GM19324 (cell line): ENCODE measurements around the gene PRPF19.

Experiments used
- ATAC-seq: cut with Tn5 transposase; IDR thresholded peaks from one replicate; pipeline ENCODE4 v1.9.1; 2021; ENCODE audit warnings: mild to moderate bottlenecking, moderate library complexity; ENCODE audit not compliant: unreplicated experiment, low FRiP score

Gene PRPF19

GRCh38 chr11:60876168-60876485, 30.3 kb downstream of the PRPF19 start:
- ATAC-seq: no peak

DNA sequence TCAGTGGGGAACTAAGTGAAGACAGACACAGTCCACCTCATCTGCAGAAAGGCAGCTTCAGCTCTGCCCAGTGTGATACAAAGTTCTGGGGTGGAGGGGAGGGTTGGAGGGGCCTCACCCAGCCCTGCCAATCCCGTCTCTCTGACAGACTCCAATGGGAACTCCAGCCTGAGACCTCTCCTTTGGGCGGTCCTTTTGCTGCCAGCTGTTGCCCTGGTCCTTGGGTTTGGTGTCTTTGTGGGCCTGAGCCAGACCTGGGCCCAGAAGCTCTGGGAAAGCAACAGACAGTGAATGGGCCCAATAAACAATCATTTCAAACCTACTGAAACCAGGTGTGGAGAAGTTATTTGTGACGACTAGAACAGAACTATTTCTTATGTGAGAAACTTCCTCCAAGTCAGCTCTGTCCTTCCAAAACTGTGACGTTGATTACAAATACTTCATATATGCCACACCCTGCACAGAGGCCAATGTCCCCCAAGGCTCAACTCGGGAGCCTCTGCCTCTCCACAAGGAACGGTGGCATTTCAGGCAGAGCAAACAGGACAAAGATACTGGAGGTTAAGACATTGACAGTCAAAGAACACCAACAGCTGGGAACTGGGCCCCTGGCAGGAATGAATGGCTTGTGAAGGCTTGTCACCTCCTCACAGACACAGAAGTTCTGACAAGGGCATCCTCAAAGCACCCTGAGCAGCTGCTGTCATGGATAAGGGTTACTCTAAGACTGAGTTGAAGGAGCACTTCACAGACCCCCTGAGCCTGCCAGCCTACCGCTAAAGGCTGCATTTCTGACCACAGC, 30.8 kb downstream of the PRPF19 start:
- no peak for ATAC-seq

- ATAC-seq: no peak
Measured at GRCh38 chr11:60874421-60875365, 31.7 kb downstream of the PRPF19 start.

DNA sequence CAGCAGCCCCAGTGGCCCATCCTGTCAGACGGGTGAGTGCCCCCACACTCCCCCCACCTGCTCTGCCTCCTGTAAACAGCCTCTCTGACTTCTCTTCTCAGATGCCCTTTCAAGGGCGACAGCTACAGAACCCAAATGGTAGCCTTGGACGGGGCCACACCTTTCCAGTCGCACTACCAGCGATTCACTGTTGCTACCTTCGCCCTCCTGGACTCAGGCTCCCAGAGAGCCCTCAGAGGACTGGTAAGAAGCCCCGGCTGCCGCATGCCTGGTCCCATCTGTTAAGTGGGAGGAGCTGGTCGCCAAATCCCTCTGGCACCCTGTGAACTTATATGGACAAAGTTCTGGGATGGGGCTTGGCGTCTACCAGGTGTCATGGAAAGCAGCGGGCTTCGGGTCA, 32.9 kb downstream of the PRPF19 start:
- ATAC-seq: no peak

GRCh38 chr11:60872961-60873524, 33.3 kb downstream of the PRPF19 start:
- no peak for ATAC-seq

GRCh38 chr11:60872124-60872960, 34.0 kb downstream of the PRPF19 start:
- no peak for ATAC-seq

GRCh38 chr11:60871378-60872061, 34.9 kb downstream of the PRPF19 start:
- ATAC-seq: no peak

GRCh38 chr11:60870733-60871377, 35.5 kb downstream of the PRPF19 start:
- ATAC-seq: no peak

DNA sequence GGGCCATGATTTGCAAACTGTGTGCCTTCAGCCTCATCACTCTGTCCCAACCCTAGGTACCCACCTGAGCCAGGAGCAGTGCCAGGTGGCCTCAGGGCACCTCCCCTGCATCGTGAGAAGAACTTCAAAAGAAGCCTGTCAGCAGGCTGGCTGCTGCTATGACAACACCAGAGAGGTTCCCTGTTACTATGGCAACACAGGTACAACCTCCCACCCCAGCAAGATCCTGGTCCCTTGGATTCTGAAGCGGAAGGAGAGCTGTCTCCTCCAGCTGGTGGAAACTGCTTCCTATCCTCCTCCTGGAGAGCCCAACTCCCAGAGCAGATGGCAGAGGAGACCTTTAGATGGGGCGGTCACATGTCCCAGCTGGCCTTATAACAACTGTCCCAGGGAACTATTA, 36.1 kb downstream of the PRPF19 start:
- no peak for ATAC-seq

DNA sequence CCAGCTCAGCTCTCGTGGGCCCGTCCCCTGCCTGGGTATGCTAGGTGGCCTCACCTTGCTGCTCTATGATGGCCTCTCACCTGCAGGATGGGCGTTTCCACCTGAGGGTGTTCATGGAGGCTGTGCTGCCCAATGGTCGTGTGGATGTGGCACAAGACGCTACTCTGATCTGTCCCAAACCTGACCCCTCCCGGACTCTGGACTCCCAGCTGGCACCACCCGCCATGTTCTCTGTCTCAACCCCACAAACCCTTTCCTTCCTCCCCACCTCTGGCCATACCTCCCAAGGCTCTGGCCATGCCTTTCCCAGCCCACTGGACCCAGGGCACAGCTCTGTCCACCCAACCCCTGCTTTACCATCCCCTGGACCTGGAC, 36.9 kb downstream of the PRPF19 start:
- ATAC-seq: no peak

DNA sequence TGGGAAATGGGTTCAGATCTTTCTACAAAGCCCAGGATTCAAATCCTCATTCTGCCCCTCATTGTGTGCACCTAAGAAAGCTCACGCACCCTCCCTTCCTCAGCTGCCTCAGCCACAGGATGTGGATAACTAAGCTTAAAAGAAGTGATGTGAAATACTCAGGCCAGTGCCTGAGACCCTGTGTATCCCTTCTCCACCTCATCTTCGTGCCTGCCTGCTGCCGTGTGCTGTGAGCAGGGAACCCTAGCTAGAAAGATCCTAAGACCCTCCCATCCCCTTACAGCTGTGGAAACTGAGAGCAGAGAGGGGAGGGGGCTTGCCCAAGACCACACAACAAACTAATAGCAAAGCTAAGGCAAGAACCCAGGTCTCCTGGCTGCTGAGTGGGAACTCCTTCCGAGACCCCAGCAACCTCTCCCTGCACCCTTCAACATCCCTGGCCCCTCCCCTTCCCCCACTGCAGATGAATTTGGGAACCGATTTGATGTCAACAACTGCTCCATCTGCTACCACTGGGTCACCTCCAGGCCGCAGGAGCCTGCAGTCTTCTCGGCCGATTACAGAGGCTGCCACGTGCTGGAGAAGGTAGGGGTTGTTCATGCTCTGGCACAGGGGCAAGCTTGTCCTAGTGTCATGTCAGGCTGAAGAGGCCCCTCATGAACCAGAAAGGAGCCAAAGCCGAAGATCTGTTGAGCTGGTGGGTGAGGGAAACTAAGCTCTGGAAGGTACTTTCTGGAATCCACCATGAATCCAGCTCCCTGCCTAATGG, 37.5 kb downstream of the PRPF19 start:
- no peak for ATAC-seq

GRCh38 chr11:60867871-60868681, 38.3 kb downstream of the PRPF19 start:
- no peak for ATAC-seq

- ATAC-seq: no peak
Measured at GRCh38 chr11:60866911-60867870, 39.2 kb downstream of the PRPF19 start, which contains the start of gene ZP1. TSS of gene ZP1 (plus strand) at chr11:60867542. CDS start at chr11:60867562, 20 bp downstream.

- no peak for ATAC-seq
Measured at GRCh38 chr11:60864856-60865513, 41.4 kb downstream of the PRPF19 start.

DNA sequence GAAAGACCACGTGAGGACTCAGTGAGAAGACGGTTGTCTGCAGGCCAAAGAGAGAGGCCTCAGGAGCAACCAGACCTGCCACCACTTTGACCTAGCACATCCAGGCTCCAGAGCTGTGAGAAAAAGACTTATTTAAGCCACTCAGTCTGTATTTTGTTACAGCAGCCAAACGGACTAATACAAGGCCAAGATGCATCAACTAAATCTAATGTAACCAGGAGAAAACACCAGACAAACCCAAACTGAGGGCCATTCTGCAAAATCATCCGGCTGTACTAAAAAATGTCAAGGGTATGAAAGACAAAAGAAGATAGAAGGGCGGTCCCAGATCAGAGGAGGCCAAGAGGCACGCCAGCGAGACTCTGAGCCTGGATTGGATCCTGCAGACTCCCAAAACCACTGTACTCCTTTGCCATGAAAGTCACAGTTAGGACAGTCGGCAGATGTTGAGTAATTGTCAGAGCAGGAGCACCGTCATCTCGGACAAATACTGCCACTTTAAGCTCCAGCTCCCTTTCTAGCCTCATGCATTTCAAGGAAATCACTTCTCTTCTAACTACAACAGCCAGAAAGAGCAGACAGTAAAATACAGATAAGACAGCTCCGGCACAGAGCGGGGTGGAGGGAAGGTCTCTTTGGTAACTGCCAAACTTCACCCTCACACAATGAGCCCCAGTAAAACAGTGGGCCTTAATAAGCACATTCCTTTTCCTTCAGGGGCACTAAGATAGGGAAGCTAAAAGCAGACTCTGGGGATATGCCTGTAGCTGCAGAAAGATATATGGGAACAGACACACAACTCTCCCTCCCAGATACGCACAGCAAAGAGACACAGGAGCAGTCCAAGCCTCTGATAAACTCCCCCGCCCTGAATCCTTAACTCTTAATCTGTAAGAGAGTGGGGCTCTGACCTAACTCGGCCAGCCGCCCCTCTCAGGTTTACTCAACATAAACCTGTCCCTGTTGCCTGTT, 42.5 kb downstream of the PRPF19 start:
- no peak for ATAC-seq
